GM18517 (cell line): Measurements from ENCODE around the gene NTM.

Experiments used
- ATAC-seq: cut with Tn5 transposase; IDR thresholded peaks from one replicate; pipeline ENCODE4 v1.9.1; 2021; ENCODE audit warnings: mild to moderate bottlenecking, moderate library complexity; ENCODE audit not compliant: unreplicated experiment

The NTM gene

DNA sequence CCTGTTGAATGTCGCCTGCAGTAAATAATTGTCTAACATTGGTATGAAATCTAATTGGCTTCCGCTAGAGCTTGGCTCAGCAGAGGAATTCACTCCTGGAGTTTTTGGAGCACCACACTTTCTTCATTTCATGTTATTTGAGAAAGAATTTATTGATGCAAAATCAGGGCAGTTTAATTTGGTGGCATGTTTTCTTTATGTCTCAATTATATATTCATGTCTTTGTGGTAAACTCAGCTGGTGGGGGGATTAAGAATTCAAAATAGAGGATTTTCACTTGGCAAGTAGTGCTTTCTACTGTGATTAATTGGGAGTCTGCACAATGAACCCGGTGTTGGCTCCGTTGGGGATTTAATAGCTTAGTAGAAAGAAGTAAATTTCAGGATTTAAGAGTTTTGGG, 784.4 kb downstream of the NTM start:
- ATAC-seq, result no peak

DNA sequence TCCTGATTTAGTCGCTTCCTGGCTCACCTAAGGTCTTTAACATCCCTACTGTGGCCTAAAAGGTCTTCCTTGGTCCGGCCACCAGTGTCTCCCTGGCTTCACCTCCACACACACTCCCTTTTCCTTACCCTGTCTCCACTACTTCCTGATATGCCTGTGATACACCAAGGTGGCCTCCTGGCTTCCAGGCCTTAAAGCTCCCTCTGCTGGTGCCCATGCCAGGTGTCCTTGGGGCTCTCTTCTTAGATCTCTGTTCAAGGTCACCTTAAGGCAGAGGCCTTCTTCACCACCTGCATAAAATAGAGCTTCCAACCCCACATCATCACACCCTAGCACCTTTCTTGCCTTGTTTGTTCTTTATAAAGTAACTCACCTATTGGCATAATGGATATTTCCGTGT, 787.7 kb downstream of the NTM start:
- ATAC-seq, result no peak

DNA sequence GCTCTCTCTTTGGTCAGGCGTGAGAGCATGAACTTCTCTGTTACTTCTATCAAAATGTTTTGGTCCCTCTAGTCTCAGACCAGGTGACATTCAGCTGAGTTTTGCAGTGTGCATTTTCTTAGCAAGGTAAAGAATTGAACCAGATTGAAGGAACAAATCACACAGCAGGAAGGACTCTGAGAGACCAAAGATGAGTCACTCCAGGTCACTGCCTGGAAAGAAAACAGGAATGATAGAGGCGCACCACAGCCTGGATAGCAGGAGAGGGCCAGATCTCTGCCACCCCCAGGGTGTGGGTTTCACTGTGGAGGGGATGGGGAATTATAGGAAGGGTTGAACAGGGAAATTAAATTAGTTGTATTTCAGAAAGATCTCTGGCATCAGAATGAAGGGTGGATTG, 788.3 kb downstream of the NTM start:
- no peak for ATAC-seq

DNA sequence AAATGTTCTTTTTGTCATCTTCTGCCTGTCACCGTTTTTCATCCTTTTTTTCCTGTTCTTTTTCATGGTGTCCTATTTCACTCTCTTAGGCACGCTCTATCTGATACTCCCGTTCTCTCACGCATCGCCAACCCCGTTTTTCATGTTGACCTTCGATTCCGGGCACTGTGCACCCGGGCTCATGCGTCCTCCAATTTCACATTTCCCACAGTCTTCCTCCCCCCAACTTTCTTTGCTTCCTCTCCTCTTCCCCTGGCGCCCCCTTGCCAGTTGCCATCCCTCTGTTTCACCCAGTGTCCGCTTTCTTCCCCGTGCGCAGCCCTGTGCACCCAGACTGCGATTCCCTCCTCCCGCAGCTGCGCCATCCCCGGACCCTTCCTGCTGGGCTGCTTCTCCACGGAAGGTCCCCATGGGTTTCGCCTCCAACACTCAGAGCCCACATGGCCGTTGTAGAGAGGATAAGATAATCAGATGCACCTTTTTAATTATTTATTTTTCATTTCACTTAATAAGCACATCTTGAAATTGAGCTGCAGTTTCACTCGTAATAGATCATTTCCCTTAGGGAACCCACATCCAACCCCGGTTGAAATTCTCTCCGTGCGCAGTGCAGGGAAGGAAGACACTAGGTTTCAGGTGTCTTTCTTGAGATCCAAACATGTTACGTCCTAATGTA, 791.1 kb downstream of the NTM start:
- ATAC-seq, result no peak

DNA sequence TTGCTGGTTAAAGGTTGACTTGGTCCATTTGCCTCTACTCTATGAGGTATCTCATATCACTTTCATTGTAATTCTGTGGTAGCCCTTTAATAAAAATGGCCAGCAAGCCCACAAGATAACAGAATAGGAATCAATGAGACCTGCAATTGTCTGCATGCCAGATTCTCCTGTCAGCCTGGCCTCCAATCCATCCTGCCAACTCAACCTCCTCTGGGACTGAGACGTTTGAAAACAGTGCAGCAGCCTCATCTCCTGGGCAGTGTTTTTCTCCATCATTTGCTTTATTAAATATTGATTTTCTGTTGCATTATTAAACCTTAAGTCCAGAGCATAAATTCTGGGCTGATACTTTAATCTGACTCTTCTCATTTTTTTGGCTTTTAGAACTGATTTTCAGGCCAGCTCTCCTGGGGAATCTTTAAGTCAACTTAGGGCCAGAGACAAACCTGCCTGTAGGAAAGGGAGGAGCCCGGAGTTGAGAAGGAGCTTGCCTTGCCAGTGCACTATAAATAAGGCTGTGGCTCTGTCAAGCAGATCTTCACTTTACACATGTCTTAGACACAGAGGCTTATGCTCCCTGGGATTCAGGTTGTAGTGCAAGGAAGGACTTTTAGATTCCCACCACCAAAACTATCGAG, 798.0 kb downstream of the NTM start:
- ATAC-seq, result no peak

DNA sequence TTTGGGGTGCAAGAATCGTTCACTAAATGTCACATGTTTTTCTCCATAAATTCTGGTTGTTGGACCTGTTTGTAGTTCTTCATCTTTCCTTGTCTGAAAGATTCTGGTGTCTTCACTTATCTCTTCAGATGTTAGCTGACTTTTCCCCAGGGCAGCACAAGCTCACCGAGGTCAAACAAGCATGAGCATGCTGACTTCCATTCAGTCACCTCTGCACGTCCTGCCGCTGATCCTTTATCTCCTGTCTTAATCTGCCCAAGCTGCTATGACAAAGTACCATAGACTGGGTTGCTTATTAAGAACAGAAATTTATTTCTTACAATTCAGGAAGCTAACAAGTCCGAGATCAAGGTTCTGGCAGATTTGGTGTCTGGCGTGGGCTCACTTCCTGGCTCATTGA, 800.6 kb downstream of the NTM start:
- ATAC-seq, result no peak

DNA sequence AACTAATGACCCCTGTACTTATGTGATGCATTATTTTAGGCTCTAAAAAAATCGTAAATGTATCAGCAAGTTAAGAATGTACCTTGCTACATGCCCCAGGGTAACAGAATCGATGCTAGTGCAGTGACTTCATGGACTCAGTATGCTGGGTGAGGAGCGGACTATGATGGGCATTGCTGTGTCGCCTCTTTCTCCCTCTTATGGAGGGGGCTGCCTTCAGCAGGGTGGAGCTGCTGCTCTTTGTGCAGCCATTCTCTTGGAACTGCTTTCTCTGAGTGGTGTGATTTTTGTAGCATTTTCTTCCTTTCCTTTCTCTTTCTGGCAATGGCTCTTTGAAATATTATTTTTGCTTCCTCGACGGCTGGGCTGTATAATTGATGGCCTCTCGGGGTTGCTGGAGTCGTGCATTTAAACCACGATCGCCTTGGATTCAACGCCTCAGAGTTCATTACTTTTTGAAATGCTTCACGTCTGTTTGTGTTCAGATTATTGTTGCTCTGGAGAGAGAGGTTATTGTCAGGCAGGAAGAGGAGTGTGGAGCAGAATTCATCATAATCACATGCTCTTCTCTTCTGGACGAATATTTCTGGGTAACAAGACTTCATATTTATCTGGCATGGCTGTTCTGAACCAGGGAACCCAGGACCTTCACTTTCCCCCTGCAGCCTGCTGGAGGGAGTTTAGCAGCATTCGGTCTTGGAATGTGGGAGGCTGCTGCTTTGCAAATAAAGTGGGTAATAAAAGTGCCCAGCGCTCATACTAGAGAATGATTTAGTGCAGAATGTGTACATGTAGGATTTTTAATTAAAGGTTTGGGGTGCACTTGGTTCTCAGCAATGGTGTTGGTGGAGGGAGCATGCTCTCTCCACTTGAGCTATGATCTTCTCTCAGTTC, 804.2 kb downstream of the NTM start:
- no peak for ATAC-seq

DNA sequence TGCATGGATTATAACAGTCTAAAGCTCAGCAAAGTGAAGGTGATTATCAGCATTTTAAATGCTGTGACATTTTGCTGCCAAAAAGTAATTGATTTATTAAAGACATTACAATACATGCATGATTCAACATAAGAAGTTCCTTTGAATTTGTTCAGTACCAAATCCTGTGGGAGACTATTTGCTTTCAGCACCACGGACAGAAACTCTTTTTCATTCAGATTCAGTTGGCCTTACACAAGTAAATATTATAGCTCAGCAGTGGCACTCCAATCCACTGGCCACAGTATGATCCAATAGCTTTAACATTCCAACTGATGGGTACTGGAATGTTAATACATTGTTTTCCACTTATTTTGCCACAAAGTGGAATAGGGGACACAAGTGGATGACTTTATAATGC, 806.7 kb downstream of the NTM start:
- no peak for ATAC-seq

DNA sequence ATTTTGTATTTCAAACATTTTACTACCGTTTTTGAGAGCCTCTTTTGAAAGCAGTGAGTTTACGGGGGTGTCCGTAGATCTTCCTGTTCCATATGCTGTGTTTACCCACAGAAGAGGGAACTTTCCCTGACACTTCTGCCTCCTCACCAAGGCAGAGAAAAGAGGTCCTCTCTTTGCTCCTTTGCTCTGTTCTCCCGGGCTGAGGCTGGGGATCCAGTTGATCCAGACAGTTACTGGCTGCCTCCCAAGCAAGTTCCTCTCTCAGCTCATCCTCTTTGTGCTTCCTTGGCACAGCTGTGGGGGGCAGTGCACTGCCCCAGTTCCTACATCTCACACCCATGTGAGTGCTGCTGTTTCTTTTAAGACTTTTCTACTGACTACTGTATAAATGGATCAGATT, 813.7 kb downstream of the NTM start:
- no peak for ATAC-seq

DNA sequence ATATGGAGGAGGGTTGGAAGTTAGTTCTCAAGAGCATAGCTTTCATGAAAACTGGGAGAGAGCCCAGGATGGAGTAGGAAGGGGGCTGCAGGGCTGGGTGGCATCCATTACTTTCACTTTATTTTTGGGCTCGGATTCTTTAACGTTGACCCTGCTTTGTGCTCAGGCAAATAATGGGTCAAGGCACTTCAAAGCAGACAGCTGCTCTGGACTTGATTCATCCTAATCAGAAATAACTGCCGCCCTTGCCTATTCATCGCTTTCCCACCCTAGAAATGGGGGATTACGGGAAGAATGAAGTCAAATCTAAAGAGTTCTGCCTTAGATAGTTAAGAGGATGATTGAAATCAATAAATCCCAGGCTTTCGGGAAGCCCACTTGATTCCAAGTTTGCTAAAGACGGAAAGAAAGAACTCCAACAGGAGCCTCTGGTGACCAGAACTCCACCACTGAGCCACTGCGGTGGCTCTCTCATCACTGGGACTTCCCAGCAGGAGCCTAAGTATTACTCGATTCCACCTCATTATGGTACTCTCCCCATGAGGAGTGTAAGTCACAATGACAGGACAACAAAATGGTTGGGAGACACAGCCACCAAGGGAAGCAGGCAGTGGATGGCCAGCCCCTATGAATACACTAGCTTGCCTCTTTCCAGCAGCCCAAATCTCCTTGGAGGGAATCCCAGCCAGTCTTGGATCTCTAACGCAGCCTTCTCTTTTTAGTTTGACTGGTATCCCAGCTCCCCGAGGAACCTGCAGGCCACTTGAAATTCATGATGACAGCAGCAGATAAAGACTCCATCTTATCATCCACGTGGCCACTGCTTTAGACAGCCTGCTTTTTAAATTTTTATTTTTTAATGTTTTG, 815.5 kb downstream of the NTM start:
- ATAC-seq, result no peak

DNA sequence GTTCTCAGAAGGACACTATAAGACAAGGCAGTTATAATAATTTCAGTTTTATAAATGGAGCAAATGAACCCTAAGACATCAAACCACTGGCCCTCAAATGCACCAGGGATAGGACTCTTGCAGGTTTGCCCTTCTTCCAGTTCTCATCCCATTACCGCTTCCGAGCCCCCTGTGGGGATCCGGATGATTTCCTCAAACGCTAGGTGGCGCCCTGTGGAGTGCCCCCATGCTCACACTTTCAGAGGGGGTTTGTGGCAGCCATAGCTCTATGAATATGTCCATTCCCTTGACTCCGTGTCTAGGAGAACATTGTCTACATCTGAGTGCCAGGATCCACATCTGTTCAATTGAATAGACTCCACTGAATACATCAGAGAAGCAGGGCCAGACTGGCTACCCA, 816.3 kb downstream of the NTM start:
- ATAC-seq, result no peak

DNA sequence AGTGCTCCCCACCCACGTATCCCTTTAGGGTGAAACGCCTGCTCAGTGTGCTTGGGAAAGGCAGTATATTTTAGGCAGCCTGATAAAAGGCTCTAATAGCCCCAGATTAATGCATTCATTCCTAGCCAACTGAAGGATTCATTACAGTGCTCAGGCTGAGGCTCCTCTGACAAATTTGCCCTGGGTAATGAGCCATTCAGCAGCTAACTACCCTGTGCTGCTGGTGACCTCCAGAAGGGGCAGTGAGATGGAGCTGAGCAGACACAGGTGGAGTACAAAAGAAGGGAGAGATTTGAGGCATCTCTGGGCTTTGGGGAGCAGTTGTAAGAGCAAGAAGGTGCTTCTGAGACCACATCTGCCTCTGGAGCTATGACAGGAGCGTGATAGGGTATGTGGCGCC, 817.0 kb downstream of the NTM start:
- ATAC-seq, result no peak

DNA sequence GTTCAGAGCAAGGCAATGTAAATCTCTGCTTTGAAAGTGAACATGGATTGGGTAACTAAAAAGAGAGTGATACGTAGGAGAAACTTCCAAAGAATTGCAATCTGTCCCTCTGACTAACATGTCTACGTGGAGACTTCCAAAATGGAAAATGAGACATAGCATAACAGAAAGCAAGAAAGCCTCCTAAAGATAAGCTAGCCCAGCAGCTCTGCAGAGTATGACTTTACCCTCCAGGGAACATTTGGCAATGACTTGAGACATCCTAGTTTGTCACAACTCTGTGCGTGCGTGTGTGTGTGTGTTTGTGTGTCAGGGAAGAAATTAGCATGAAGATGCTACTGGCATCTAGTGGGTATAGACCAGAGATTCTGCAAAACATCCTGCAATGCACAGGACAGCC, 817.4 kb downstream of the NTM start:
- ATAC-seq, result no peak

DNA sequence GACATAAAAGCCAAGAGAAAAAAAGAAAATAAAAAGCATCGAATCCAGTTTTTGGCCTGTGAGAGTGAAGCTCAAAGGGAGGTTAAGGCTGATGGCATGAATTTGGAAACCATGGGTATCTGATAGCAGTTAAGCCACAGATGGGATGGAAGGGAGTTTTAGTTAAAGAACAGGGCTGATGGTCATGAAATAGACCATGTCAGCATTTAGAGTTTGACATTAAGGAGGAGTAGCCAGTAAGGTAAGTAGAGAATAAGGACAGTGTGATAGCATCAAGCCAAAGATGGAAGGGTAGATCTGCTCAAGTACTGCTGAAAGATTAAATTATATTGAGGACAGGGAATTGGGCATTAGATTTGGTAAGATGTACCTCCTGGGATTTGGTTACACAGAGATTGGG, 826.5 kb downstream of the NTM start:
- ATAC-seq, result no peak

DNA sequence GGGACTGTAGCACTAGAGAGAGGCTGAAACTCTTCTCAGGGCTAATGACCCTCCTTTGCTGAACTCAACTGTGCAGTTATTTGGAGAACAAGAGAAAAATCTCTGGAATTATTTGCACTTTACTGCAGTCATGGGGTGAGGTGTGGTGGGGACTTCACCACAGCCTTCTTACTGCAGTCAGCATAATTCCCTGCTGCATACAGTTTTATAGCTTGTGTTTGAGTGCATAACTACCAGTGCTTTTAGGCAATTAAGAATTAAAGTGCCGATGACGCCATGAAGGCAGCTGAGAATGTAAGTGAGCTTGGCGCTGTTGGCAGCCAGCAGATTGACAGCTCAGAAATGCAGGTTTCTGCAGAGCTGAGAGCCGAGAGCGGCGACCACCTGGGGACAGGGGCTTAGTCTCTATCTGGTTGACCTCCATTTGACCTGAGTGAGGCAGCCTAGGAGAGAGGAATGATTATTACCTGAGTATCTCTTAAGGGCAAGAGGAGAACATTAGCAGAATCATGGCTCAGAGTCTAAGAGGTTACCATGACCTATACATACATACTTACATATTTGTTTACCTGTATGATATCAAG, 830.0 kb downstream of the NTM start:
- ATAC-seq, result no peak

DNA sequence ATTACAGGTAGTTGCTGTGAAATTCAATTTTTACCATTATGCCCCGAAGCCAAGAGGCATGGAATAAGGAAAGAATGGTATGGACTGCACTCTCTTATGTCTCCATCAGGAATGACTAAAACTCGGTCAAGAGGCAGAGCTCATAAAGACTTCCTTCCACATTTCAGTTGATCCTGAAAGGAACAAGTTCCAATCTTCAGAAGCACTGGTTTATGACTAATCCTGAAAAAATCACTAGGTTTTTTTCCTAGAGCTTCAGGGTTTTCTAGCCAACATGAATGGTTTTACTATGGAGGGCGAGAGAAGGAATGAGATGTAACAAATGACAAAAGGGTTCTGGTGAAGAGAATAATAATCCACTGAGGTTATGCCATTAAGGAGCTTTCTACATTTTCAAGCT, 832.2 kb downstream of the NTM start:
- ATAC-seq, result no peak

DNA sequence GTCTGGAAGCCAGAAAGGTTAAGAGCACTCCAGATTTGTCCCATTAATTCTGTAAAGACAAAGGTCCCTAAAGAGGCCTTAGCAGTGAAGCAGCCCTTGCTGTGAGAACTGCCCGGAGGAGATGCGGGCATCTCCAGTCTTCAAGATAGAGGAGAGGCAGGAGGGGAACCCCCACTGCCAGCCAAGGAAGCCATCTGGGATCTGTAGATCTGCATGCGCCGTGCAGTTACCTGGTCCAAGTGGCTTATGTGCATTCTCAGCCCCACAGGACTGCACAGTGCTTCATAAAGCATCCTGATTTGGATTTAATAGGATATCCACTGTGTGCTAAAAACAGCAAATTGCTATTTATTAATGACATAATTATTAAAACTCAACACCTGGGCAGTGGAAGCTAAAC, 834.6 kb downstream of the NTM start:
- no peak for ATAC-seq

DNA sequence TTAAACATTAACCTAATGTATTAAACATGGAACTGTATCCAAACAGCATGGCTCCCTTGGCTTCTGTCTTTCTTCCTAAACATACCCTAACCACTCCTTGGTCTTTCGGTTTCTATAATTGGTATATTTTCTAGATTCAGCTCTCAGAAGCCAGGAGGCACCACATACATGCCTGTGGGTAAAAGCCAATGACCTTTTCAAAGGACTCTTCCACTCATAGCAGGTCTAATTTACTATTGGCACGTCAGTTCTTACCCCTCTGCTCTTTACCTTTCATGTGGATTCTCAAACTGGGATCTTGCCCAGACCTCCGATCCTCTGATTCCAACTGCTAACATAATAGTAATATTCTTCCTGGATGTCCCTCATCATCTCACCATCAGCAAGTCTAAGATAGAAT, 835.1 kb downstream of the NTM start:
- ATAC-seq, result no peak

DNA sequence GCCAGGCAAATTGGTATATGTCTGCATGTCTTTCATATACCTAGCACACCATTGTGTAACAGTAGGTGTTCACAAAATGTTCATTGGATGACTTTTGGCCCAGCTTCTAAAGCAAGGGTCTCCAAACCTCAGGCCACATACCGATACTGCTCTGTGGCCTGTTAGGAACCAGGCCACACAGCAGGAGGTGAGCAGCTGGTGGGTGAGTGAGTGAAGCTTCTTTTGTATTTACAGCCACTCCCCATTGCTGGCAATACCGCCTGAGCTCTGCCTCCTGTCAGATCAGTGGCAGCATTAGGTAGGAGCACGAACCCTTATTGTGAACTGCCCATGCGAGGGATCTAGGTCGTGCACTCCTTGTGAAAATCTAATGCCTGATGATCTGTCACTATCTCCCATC, 836.6 kb downstream of the NTM start:
- no peak for ATAC-seq

DNA sequence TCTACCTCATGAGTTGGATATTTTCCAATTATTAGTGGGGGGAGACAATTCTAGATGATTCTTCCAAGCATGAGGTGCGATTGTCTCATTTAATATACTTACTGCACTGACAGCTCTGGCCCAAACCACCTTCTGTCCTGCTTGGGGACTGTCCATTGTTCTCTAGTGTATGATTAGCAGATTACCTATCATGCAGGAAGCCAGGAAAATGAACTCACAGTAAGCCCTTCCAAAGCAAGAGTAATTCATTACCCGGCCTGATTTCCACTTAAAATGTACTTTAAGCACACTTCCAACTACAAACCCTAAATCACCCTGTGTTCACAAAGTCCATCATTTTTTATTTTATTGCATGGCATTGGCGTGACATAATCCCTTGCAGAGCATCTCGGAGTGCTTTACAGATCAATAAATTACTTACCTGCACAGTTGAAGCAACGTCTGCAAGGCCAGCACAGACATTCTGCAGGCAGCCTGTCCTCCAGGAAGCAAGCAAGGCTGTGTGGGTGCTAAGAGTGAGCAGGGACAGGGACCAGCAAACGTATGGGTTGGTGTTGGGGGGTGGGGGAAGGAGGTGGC, 838.2 kb downstream of the NTM start:
- no peak for ATAC-seq
